Mucosa of rectum (tissue), 2 donors: ENCODE results near the gene LCK.
A peak's percentile ranks its signal among the peaks of the same experiment; 100 is the strongest.

Experiments used
- H3K27ac ChIP-seq, 2 donors: one replicate each; pipeline ENCODE4 v1.7.0; 2013; ENCODE audit warnings: inconsistent platforms in 2 of 2, low read depth in 2 of 2, low read length in 2 of 2
- H3K27me3 ChIP-seq, 2 donors: one replicate each; pipeline ENCODE4 v1.7.0; 2013; ENCODE audit warnings: low read length in 2 of 2; ENCODE audit not compliant: control insufficient read depth in 2 of 2, insufficient read depth in 2 of 2
- H3K36me3 ChIP-seq, 2 donors: one replicate each; pipeline ENCODE4 v1.7.0; 2013; ENCODE audit warnings: low read length in 2 of 2; ENCODE audit not compliant: control insufficient read depth in 2 of 2, insufficient read depth in 2 of 2
- H3K4me1 ChIP-seq, 2 donors: one replicate each; pipeline ENCODE4 v1.7.0; 2013; ENCODE audit warnings: low read length in 2 of 2, mild to moderate bottlenecking in 1 of 2; ENCODE audit not compliant: control insufficient read depth in 2 of 2, insufficient read depth in 2 of 2
- H3K4me3 ChIP-seq, 2 donors: one replicate each; pipeline ENCODE4 v1.7.0; 2013; ENCODE audit warnings: low read length in 2 of 2
- H3K9ac ChIP-seq, 2 donors: one replicate each; pipeline ENCODE4 v1.7.0; 2013; ENCODE audit warnings: low read length in 2 of 2, low read depth in 1 of 2, mild to moderate bottlenecking in 1 of 2
- H3K9me3 ChIP-seq, 2 donors: one replicate each; pipeline ENCODE4 v1.7.0; 2013; ENCODE audit warnings: low read length in 2 of 2; ENCODE audit not compliant: control insufficient read depth in 2 of 2
- donor health status: healthy.
- donor health status: Normal muscosa, but diverticular disease.

LCK gene

DNA sequence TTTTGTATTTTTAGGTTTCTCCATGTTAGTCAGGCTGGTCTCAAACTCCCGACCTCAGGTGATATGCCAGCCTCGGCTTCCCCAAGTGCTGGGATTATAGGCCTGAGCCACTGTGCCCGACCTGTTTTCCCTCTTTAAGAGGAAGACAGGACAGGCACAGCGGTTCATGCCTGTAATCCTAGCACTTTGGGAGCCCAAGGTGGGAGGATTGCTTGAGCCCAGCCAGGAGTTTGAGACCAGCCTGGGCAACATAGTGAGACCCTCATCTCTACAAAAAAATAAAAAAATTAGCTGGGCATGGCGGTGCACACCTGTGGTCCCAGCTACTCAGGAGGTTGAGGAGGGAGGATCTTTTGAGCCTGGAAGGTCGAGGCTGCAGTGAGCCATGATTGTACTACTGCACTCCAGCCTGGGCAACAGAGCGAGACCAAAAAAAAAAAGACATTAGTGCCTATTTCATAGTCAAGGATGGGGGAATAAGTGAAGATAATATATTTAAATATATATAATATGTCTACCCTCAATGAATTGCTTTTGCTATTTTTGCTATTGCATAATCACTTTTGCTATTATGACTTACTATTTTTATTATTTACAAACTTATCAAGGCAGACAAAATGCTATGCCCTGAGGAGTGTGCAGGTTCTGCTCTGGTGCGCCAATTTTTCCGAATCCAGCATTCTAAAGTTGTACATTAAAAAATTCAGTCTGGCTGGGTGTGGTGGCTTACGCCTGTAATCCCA lies 67.2 kb downstream of the LCK start:
- no peaks in the 10 kb centered on the region for H3K9me3 ChIP-seq
- peaks cover 19 to 31% of the 10 kb centered on the region in 2 donors for H3K4me1 ChIP-seq
- H3K27me3 ChIP-seq: no peaks in the 10 kb centered on the region
- H3K27ac ChIP-seq: no peak overlapping the region
- H3K4me3 ChIP-seq: no peak overlapping the region
- H3K36me3 ChIP-seq: peaks cover 18 to 25% of the 10 kb centered on the region in 2 donors
- no peak overlapping the region for H3K9ac ChIP-seq

DNA sequence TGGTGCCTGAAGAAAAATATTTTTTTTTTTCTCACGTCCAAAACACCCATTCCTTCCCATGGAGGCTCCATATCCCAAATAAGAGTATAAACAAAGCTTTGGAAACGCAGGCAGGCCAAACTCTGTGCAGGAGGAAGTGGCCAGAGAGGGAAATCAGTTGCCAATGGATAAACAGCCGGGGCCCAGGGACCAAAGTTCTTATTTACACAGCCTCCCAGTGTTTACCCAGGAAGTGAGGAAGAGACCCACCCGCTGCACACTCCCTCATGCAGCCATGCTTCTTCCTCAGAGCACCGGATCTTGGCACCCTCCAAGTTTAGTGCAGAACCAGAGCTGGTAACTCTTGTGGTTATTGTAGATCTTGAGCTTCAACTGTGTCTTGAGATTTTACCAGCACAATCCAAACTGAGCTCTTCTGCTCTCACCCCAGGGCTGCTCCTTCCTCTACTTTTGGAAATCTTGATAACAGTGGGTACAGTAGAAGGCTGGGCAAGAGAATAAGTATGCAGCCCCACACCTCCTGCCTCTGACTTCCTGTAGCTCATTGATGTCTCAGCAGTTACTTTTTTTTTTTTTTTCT lies 70.7 kb downstream of the LCK start:
- peak overlapping the region; percentile 58 to 61 for H3K4me3 ChIP-seq
- peak overlapping the region; percentile 54 to 68 for H3K9ac ChIP-seq
- no peaks in the 10 kb centered on the region for H3K9me3 ChIP-seq
- H3K4me1 ChIP-seq: peaks cover 17 to 32% of the 10 kb centered on the region in 2 donors
- H3K27ac ChIP-seq: peak overlapping the region; percentile 93 to 94
- H3K27me3 ChIP-seq: no peaks in the 10 kb centered on the region
- H3K36me3 ChIP-seq: peaks cover 17 to 32% of the 10 kb centered on the region in 2 donors

DNA sequence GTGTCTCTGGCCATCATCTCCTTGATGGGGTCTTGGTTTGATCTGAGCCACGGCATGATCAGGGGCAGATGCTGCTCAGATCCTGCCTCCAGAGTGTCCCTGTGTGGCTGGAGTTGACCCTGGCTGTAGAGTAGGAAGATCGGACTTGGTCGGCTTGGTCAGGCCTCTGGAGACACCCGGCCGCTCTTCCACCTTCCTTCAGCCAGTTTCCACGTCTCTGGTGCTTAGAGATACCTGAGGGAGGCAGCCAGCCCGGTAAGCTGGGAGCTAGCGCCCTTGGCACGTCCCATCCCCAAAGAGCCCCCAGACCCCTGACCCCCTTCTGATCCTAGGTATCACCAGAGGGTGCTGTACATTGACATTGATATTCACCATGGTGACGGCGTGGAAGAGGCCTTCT lies 76.1 kb downstream of the LCK start:
- Histone ChIP-seq H3K27ac (no peak overlapping the region), H3K36me3 (peaks cover 59 to 70% of the 10 kb centered on the region in 2 donors), H3K9me3 (no peaks in the 10 kb centered on the region)

DNA sequence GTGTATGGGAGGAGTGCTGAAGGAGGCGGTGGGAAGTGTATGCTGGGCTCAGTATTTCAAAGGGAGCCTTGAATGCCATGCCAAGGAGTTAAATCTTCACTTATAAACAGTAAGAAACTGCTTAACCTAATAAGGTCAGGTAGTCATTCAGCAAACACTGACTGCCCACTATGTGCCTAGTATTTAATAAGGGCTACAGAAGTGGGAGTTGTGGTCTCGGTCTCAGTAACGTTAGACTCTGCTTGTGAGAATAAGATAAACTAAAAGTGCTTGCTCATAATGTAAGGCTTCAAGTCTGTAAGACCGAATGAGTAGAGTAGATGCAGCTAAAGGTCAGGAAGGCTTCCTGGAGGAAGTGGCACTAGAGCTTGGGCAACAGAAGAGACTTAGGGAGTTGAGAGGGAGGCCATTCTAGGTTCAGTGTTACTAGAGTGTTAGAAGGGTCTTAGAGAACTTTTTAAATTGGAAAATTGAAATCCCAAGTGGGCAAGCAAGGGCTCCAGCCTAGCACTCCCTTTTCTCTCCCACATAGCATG lies 78.9 kb downstream of the LCK start:
- H3K9ac ChIP-seq: no peak overlapping the region
- no peaks in the 10 kb centered on the region for H3K27me3 ChIP-seq
- no peak overlapping the region for H3K4me3 ChIP-seq
- no peak overlapping the region for H3K27ac ChIP-seq
- peaks cover 71 to 79% of the 10 kb centered on the region in 2 donors for H3K36me3 ChIP-seq
- no peaks in the 10 kb centered on the region for H3K9me3 ChIP-seq
- peaks cover 17 to 32% of the 10 kb centered on the region in 2 donors for H3K4me1 ChIP-seq

More for the DNA sequence above, 76.1 kb downstream of the LCK start:
- Histone ChIP-seq H3K27me3 (no peaks in the 10 kb centered on the region), H3K9ac (no peak overlapping the region), H3K4me1 (peaks cover 9 to 21% of the 10 kb centered on the region in 2 donors), H3K4me3 (no peak overlapping the region)

DNA sequence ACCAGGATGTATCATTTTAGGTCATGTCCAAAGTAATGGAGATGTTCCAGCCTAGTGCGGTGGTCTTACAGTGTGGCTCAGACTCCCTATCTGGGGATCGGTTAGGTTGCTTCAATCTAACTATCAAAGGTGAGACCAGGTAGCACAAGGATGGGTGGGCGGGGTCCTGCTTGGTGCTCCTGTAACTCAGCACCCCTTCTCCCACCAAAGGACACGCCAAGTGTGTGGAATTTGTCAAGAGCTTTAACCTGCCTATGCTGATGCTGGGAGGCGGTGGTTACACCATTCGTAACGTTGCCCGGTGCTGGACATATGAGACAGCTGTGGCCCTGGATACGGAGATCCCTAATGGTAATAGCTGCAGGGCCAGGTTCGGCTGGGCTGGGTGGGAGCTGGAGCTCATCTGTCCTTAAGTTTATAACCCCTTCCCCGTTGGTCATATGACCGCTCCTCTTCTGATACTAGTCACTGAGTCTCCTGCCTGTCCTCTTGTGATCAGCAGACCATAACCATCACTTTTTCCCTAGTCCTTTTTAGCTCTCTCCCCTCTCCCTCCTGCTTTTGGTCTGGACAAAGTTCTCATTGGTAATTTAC lies 79.6 kb downstream of the LCK start:
- Histone ChIP-seq H3K27ac (no peak overlapping the region), H3K4me1 (peaks cover 18 to 33% of the 10 kb centered on the region in 2 donors), H3K36me3 (peaks cover 65 to 72% of the 10 kb centered on the region in 2 donors), H3K9ac (no peak overlapping the region), H3K27me3 (no peaks in the 10 kb centered on the region), H3K4me3 (no peak overlapping the region), H3K9me3 (no peaks in the 10 kb centered on the region)

DNA sequence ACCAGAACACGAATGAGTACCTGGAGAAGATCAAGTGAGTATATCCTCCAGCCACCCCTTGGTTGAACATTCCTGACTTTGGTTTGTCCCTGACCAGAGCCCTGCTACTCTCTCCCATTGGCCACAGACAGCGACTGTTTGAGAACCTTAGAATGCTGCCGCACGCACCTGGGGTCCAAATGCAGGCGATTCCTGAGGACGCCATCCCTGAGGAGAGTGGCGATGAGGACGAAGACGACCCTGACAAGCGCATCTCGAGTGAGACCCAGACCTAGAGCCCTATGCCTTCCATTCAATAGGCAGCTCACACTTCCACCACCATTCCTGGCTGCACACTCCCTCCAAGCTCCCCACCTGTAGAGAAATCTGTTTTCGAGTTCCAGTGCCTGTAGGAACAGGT lies 80.5 kb downstream of the LCK start:
- Histone ChIP-seq H3K27me3 (no peaks in the 10 kb centered on the region), H3K4me1 (peaks cover 20 to 34% of the 10 kb centered on the region in 2 donors), H3K27ac (no peak overlapping the region), H3K36me3 (peaks cover 65 to 68% of the 10 kb centered on the region in 2 donors), H3K4me3 (no peak overlapping the region), H3K9ac (no peak overlapping the region), H3K9me3 (no peaks in the 10 kb centered on the region)

DNA sequence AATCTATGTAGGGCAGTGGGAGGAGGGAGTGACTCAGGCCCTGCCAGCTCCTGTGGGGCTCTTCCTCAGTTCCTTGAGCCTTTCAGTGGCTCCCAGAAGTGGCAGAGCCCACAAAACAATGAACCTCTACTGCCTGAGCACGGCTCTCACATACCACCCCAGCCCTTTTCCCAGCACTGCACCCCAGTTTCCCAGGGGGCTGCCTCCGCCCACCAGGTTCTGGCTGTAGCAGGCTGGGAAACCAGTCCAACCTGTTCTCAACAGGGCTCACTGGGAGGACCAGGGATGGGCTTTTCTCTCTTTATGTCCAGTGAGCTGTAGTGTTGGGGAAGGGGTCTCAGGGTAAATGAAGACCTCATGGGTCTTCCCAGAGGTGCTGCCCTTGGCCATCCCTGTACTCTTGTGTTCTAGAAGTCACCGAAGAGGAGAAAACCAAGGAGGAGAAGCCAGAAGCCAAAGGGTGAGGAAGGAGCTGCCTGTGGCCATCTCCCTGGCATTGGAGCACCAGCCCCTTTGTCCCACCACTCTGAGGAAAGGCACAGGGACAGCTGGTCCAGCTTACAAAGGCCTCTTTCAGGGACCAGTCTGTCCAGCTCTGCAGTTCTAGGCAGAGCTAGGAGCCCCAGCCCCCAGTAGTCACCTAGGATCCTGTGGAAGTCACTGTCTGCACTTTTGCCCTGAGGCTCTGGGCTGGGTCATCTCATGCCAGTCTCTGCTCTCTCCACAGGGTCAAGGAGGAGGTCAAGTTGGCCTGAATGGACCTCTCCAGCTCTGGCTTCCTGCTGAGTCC lies 81.4 kb downstream of the LCK start:
- H3K36me3 ChIP-seq: peaks cover 57 to 60% of the 10 kb centered on the region in 2 donors
- H3K4me1 ChIP-seq: peaks cover 22 to 42% of the 10 kb centered on the region in 2 donors
- no peaks in the 10 kb centered on the region for H3K27me3 ChIP-seq
- H3K9ac ChIP-seq: no peak overlapping the region
- H3K4me3 ChIP-seq: no peak overlapping the region
- H3K9me3 ChIP-seq: no peaks in the 10 kb centered on the region
- H3K27ac ChIP-seq: peak overlapping the region; percentile 25 to 56

DNA sequence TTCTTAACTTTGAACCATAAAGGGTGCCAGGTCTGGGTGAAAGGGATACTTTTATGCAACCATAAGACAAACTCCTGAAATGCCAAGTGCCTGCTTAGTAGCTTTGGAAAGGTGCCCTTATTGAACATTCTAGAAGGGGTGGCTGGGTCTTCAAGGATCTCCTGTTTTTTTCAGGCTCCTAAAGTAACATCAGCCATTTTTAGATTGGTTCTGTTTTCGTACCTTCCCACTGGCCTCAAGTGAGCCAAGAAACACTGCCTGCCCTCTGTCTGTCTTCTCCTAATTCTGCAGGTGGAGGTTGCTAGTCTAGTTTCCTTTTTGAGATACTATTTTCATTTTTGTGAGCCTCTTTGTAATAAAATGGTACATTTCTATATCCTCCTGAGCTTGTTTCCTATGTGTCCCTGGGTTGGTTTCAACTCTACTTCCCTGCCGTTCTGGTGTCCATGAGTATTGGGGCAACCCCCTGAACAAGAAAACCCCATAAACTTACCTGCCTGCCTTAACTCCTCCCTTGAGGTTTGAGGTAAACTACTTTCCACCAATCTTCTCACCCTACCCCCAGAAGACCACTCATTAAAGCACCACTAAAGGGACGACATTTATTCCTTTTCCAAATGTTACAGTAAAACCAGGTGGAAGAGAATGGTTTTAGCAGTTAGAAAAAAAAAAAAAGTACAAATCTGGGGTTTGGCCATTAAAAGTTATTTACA lies 82.3 kb downstream of the LCK start:
- Histone ChIP-seq H3K4me1 (peaks cover 31 to 52% of the 10 kb centered on the region in 2 donors), H3K9ac (no peak overlapping the region), H3K9me3 (no peaks in the 10 kb centered on the region), H3K27me3 (no peaks in the 10 kb centered on the region), H3K36me3 (peaks cover 49 to 54% of the 10 kb centered on the region in 2 donors), H3K27ac (no peak overlapping the region), H3K4me3 (peak overlapping the region in 1 of 2 donors; percentile 37)

DNA sequence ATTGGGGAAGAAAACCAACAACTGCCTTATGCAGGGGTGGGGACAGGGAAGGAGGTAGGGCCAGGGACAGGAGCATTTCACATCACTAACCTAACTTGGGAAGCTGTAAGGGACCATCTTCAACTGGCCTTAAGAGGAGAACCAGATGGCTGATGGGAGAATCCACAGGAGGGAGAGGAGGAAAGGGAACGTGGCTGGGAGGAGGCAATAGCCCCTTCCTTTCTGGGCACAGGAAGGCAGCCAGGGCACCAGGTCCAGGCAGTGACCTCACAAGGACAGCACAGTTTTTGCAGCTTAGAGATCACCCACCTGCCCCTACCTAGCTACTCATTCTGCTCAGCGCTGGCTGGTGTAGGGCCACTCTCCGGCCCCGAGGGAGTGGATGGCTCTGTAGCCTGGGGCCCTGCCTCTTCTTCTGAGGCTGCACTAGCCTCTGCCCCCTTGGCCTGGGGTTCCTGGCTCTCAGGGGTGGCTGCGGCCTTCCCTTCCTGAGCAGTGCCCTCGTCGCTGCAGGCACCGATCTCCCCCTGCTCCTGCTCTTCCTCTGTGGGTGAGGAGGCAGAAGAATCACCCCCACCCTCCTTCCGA lies 83.3 kb downstream of the LCK start:
- Histone ChIP-seq H3K4me3 (peak overlapping the region; percentile 73 to 77), H3K27ac (peak overlapping the region; percentile 62 to 67), H3K27me3 (no peaks in the 10 kb centered on the region), H3K4me1 (peaks cover 39 to 58% of the 10 kb centered on the region in 2 donors), H3K9ac (peak overlapping the region; percentile 72 to 79), H3K36me3 (peaks cover 41 to 45% of the 10 kb centered on the region in 2 donors), H3K9me3 (no peaks in the 10 kb centered on the region)
